Measurements from ENCODE around the gene ADSS2. TPM values are rescaled to one million over a fixed set of nuclear protein-coding genes. Genes with fewer than 3 reads are reported as not detected.
A peak's percentile ranks its signal among the peaks of the same experiment; 100 is the strongest.

ADSS2 gene
- total and polyA plus RNA-seq, 7 experiments from 2014 or later, result 25.3 to 61.0 (median 42.3) TPM

DNA sequence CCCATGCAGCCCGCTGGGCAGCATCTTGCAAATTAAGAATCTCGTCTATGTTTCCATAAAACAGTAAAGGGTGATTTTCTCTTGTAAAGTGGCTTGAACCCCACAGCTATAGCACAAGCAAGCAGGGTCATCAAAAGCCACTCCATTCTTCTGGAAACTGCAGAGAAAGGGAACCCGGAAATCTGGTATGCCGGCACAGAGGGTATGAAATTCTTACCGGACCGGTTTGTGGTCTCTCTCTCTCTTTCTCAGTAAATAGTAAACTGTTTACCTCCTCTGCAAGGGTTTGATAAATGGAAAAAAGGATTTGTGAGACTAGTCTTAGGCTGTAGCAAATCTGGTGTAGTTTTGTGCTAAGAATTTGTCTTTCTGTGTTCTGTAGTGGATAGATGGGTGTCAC lies 2.7 kb upstream of the ADSS2 start:
- intact Hi-C loops (cut with micrococcal nuclease), result loop anchor here (5.0 to 10.0 kb wide), 7 partner anchors 112 to 1500 kb away; no protein-coding TSS in a partner anchor
- POLR2A ChIA-PET, result no interaction called here
- Mint-ChIP-seq H3K4me1 (peaks cover 15 to 34% (median 24%) of the 10 kb centered on the region in 7 donors), H3K27me3 (no peaks in the 10 kb centered on the region), H3K4me3 (no peak overlapping the region), H3K36me3 (peaks cover 0 to 10% (median 0%) of the 10 kb centered on the region in 5 donors), H3K27ac (no peak overlapping the region), H3K9me3 (peaks cover 0 to 7% (median 0%) of the 10 kb centered on the region in 11 donors)
- no peaks in the 10 kb centered on the region for H3K27me3 ChIP-seq (ENCODE audit: control insufficient read depth in 2 of 2, insufficient read depth in 2 of 2, low read length in 2 of 2)
- H3K36me3 ChIP-seq (ENCODE audit: control insufficient read depth in 2 of 3, insufficient read depth in 3 of 3, low read length in 3 of 3), result peaks cover 0 to 5% (median 0%) of the 10 kb centered on the region in 3 experiments
- H3K9me3 ChIP-seq (ENCODE audit: control insufficient read depth in 2 of 3, low read length in 3 of 3), result no peaks in the 10 kb centered on the region
- CTCF ChIA-PET, result interaction anchor here (0.6 kb wide), 1 partner anchor 20 kb away, joined by 5 read pairs; no protein-coding TSS in a partner anchor
- H3K4me1 ChIP-seq (ENCODE audit: control insufficient read depth in 2 of 2, insufficient read depth in 2 of 2, low read length in 2 of 2), result peaks cover 16 to 18% of the 10 kb centered on the region in 2 donors
- H3K4me3 ChIP-seq (ENCODE audit: low read length), result no peak overlapping the region
- ATAC-seq (no peak), DNase-seq (no peak)
- H3K27ac ChIP-seq (ENCODE audit: low read depth, low read length), result no peak overlapping the region

DNA sequence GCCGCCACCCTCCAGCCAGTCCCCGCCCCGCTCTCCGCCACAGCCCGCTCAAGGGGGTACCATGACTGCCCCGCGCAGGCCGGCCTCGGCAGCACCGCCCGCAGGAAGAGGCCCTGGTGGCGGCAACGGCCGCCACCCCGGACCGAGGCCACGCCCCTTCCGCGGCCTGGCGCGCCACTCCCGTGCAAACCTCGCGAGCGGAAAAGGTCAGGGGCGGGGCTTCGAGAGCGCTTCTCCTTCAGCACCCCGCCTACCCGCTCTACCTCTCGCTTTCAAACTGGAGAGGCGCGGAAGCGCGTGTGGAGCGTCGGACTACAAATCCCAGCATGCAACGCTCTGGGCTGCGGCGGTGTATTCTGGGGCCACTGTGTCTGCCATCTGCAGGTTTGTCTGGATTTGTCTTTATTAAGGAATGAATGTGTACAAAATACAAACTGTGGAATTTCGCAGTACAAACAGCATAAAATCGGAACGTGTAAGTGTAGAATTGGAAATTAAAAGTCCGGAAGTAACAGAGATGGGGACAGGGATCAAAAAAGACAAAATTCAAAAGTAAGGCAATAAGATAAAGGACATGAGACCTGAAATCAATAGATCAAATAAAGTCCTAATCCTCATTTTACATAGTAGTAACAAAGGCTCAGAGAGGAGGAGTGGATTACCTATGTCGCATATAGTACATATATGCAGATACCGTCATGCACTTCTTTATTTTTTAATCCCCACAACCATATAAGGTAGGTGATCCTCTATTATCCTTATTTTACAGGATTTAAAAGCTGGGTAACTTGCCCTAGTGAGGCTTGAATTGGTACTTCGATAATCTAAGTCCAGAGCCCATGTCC lies 464 bp upstream of the ADSS2 start:
- H3K4me1 Mint-ChIP-seq, result peaks cover 29 to 56% (median 41%) of the 10 kb centered on the region in 7 donors
- Histone ChIP-seq H3K9me3 (ENCODE audit: control insufficient read depth in 2 of 3, low read length in 3 of 3) (no peaks in the 10 kb centered on the region), H3K4me3 (ENCODE audit: low read length) (peak overlapping the region; percentile 64), H3K36me3 (ENCODE audit: control insufficient read depth in 2 of 3, insufficient read depth in 3 of 3, low read length in 3 of 3) (peaks cover 0 to 5% (median 0%) of the 10 kb centered on the region in 3 experiments), H3K27me3 (ENCODE audit: control insufficient read depth in 2 of 2, insufficient read depth in 2 of 2, low read length in 2 of 2) (no peaks in the 10 kb centered on the region), H3K27ac (ENCODE audit: low read depth, low read length) (peak overlapping the region; percentile 96), H3K4me1 (ENCODE audit: control insufficient read depth in 2 of 2, insufficient read depth in 2 of 2, low read length in 2 of 2) (peaks cover 27 to 36% of the 10 kb centered on the region in 2 donors)
- H3K4me3 Mint-ChIP-seq, result peak overlapping the region; percentile 76 to 99 (median 93)
- peaks cover 0 to 10% (median 0%) of the 10 kb centered on the region in 5 donors for H3K36me3 Mint-ChIP-seq
- intact Hi-C loops (cut with micrococcal nuclease), result loop anchor here (1.0 to 10.0 kb wide), 22 partner anchors 9 to 1503 kb away; partner anchors contain the start of genes CATSPERE (in 2 of the 2), CEP170 (in 2 of the 2), COX20 (in 2 of the 2) and AKT3 (in 1 of the 2)
- H3K27ac Mint-ChIP-seq, result peak overlapping the region; percentile 85 to 99 (median 97)
- ATAC-seq, result peak; percentile 94
- peak; percentile 93 to 99 (median 99) for DNase-seq
- H3K9me3 Mint-ChIP-seq, result peaks cover 0 to 5% (median 0%) of the 10 kb centered on the region in 11 donors
- ChIA-PET CTCF (no interaction called here), POLR2A (interaction anchor here (0.9 to 2.9 kb wide), 7 partner anchors 9 to 1197 kb away, joined by 3 to 22 read pairs (median 10); partner anchors contain the start of genes CATSPERE, CEP170, COX20 and DESI2)
- H3K27me3 Mint-ChIP-seq, result no peaks in the 10 kb centered on the region

- peak overlapping the region; percentile 64 for H3K4me3 ChIP-seq (ENCODE audit: low read length)
- H3K36me3 ChIP-seq (ENCODE audit: control insufficient read depth in 2 of 3, insufficient read depth in 3 of 3, low read length in 3 of 3), result peaks cover 0 to 5% (median 0%) of the 10 kb centered on the region in 3 experiments
- ATAC-seq, result peak; percentile 20
- no peaks in the 10 kb centered on the region for H3K27me3 ChIP-seq (ENCODE audit: control insufficient read depth in 2 of 2, insufficient read depth in 2 of 2, low read length in 2 of 2)
- intact Hi-C loops (cut with micrococcal nuclease), result loop anchor here (1.0 to 10.0 kb wide), 12 partner anchors 14 to 1504 kb away; partner anchors contain the start of gene CEP170 (in 1 of the 2)
- Mint-ChIP-seq H3K27ac (peak overlapping the region; percentile 85 to 99 (median 97)), H3K27me3 (no peaks in the 10 kb centered on the region), H3K9me3 (peaks cover 0 to 5% (median 0%) of the 10 kb centered on the region in 11 donors), H3K36me3 (peaks cover 0 to 12% (median 0%) of the 10 kb centered on the region in 5 donors), H3K4me1 (peaks cover 36 to 69% (median 53%) of the 10 kb centered on the region in 7 donors), H3K4me3 (peak overlapping the region; percentile 76 to 99 (median 93))
- DNase-seq, result peak; percentile 43 to 81 (median 72)
- peaks cover 36 to 47% of the 10 kb centered on the region in 2 donors for H3K4me1 ChIP-seq (ENCODE audit: control insufficient read depth in 2 of 2, insufficient read depth in 2 of 2, low read length in 2 of 2)
- CTCF ChIA-PET, result interaction anchor here (0.6 to 1.0 kb wide), 2 partner anchors 12 to 145 kb away, joined by 3 read pairs; no protein-coding TSS in a partner anchor
- peak overlapping the region; percentile 96 for H3K27ac ChIP-seq (ENCODE audit: low read depth, low read length)
- POLR2A ChIA-PET, result interaction anchor here (0.7 to 2.9 kb wide), 18 partner anchors 9 to 1196 kb away, joined by 3 to 22 read pairs (median 4); partner anchors contain the start of genes CATSPERE, CEP170, COX20 and DESI2
- no peaks in the 10 kb centered on the region for H3K9me3 ChIP-seq (ENCODE audit: control insufficient read depth in 2 of 3, low read length in 3 of 3)
Observed at GRCh38 chr1:244450597-244451538, 841 bp downstream of the ADSS2 start.

DNA sequence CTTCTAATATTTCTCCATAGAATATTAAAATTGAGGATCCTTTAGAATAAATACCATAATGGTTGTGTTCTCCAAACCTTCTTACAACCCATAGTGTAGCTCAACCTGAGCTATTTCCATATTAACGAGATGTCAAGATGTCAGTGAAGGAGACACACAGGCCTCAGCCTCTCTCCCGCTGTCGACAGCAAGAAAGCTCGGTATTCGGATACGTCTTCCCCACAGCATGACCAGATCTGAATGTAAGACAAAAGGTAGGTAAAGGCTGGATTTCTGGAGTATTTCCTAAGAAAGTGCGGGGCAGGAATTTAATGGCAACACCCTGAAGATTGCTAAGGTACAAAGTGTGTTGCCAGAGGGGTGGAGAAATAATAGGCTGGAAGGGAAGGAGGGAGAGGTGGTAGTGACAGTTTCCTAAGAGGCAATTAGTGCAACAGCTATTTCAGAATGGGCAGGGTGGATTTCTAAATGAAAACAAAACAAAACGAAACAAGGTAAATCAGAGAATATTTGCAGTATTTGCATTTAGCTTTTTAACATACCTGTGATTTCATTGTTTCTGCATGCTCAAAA lies 1.7 kb downstream of the ADSS2 start:
- H3K27me3 ChIP-seq (ENCODE audit: control insufficient read depth in 2 of 2, insufficient read depth in 2 of 2, low read length in 2 of 2), result no peaks in the 10 kb centered on the region
- H3K9me3 ChIP-seq (ENCODE audit: control insufficient read depth in 2 of 3, low read length in 3 of 3), result no peaks in the 10 kb centered on the region
- intact Hi-C loops (cut with micrococcal nuclease), result loop anchor here (2.0 to 10.0 kb wide), 11 partner anchors 13 to 1505 kb away; no protein-coding TSS in a partner anchor
- ATAC-seq, result no peak
- peaks cover 36 to 51% of the 10 kb centered on the region in 2 donors for H3K4me1 ChIP-seq (ENCODE audit: control insufficient read depth in 2 of 2, insufficient read depth in 2 of 2, low read length in 2 of 2)
- Mint-ChIP-seq H3K4me3 (peak overlapping the region; percentile 76 to 99 (median 93)), H3K36me3 (peaks cover 0 to 12% (median 2%) of the 10 kb centered on the region in 5 donors), H3K27me3 (no peaks in the 10 kb centered on the region), H3K27ac (peak overlapping the region; percentile 85 to 99 (median 97)), H3K9me3 (peaks cover 0 to 5% (median 0%) of the 10 kb centered on the region in 11 donors), H3K4me1 (peaks cover 45 to 78% (median 62%) of the 10 kb centered on the region in 7 donors)
- ChIA-PET POLR2A (interaction anchor here (0.5 to 2.9 kb wide), 11 partner anchors 10 to 1195 kb away, joined by 3 to 13 read pairs (median 4); partner anchors contain the start of genes CATSPERE, CEP170 and DESI2), CTCF (no interaction called here)
- H3K27ac ChIP-seq (ENCODE audit: low read depth, low read length), result peak overlapping the region; percentile 96
- no peak for DNase-seq
- H3K36me3 ChIP-seq (ENCODE audit: control insufficient read depth in 2 of 3, insufficient read depth in 3 of 3, low read length in 3 of 3), result peaks cover 0 to 5% (median 0%) of the 10 kb centered on the region in 3 experiments
- peak overlapping the region; percentile 64 for H3K4me3 ChIP-seq (ENCODE audit: low read length)

DNA sequence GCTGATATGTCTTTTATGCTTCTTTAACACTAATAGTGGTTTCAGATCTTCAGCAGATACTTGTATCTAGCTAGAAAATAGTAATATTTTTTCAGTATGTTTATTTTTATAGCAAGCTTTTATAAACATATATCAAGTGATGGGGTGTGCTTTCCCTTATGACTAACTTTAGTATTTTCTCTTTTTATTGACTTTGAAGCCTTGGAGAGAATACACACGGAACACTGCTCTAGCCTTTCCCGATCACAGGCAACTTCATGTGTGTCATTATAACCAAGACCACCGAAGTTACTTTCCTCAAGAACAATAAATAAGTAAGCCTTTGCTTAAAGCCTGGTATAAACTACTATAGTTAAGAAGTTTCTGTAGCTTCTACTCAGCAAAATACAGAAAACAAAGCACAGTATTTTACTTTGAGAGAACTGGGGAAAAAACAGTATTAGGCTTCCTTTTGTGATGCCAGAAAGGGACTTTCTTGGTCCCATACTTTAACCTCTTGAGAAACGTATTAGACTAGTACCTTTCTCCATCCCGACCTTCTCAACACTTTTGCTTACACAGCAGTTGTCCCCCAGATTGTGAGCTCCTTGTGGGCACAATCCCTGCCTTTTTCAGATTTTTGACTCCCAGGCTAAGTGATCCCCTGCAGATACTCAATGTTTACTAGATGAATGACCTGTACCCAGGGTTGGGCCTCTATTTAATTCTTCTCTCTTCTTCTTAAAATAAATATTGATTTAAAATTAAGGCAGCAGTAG lies 3.3 kb downstream of the ADSS2 start:
- H3K4me3 ChIP-seq (ENCODE audit: low read length), result no peak overlapping the region
- no peaks in the 10 kb centered on the region for H3K9me3 ChIP-seq (ENCODE audit: control insufficient read depth in 2 of 3, low read length in 3 of 3)
- H3K27ac ChIP-seq (ENCODE audit: low read depth, low read length), result no peak overlapping the region
- Mint-ChIP-seq H3K27me3 (no peaks in the 10 kb centered on the region), H3K9me3 (peaks cover 0 to 5% (median 0%) of the 10 kb centered on the region in 11 donors), H3K27ac (peak overlapping the region in 3 of 9 donors; percentile 5 to 76 (median 55)), H3K4me3 (peak overlapping the region in 9 of 10 donors; percentile 23 to 83 (median 48)), H3K36me3 (peaks cover 0 to 15% (median 6%) of the 10 kb centered on the region in 5 donors), H3K4me1 (peaks cover 44 to 80% (median 66%) of the 10 kb centered on the region in 7 donors)
- no peak for DNase-seq
- peaks cover 36 to 55% of the 10 kb centered on the region in 2 donors for H3K4me1 ChIP-seq (ENCODE audit: control insufficient read depth in 2 of 2, insufficient read depth in 2 of 2, low read length in 2 of 2)
- peaks cover 0 to 5% (median 0%) of the 10 kb centered on the region in 3 experiments for H3K36me3 ChIP-seq (ENCODE audit: control insufficient read depth in 2 of 3, insufficient read depth in 3 of 3, low read length in 3 of 3)
- no peak for ATAC-seq
- ChIA-PET POLR2A (interaction anchor here (0.7 to 1.7 kb wide), 7 partner anchors 11 to 599 kb away, joined by 3 to 13 read pairs (median 3); partner anchors contain the start of gene CATSPERE), CTCF (interaction anchor here (0.6 kb wide), 1 partner anchor 123 kb away, joined by 3 read pairs; no protein-coding TSS in a partner anchor)
- intact Hi-C loops (cut with micrococcal nuclease), result no loop called here
- H3K27me3 ChIP-seq (ENCODE audit: control insufficient read depth in 2 of 2, insufficient read depth in 2 of 2, low read length in 2 of 2), result no peaks in the 10 kb centered on the region

Data from naive thymus-derived CD4-positive, alpha-beta T cell (primary cell).